Subcutaneous abdominal adipose tissue (tissue), 5 donors: ENCODE measurements around the gene HSF2.
A peak's percentile ranks its signal among the peaks of the same experiment; 100 is the strongest.
"Not testable (repeated sequence)": the region's sequence is repeated elsewhere in the genome, so short reads cannot be mapped to it uniquely, and the experiment has no call there.

Experiments
- H3K27ac ChIP-seq: one replicate; pipeline ENCODE4 v1.7.0; 2013; ENCODE audit warnings: low read depth, mild to moderate bottlenecking, inconsistent platforms, low read length, moderate library complexity
- H3K27me3 ChIP-seq, 5 donors: one replicate each; pipeline ENCODE4 v1.7.0; 2013; ENCODE audit warnings: low read length in 5 of 5, inconsistent platforms in 1 of 5; ENCODE audit not compliant: control insufficient read depth in 5 of 5, insufficient read depth in 4 of 5
- H3K36me3 ChIP-seq, 5 donors: one replicate each; pipeline ENCODE4 v1.7.0; 2013; ENCODE audit warnings: low read length in 5 of 5; ENCODE audit not compliant: control insufficient read depth in 5 of 5, insufficient read depth in 5 of 5
- H3K4me1 ChIP-seq, 5 donors: one replicate each; pipeline ENCODE4 v1.7.0; 2013; ENCODE audit warnings: low read length in 5 of 5, mild to moderate bottlenecking in 3 of 5, moderate library complexity in 1 of 5; ENCODE audit not compliant: control insufficient read depth in 5 of 5, insufficient read depth in 5 of 5
- H3K4me3 ChIP-seq, 5 donors: one replicate each; pipeline ENCODE4 v1.7.0; 2013; ENCODE audit warnings: low read length in 5 of 5, low read depth in 1 of 5
- H3K9ac ChIP-seq, 5 donors: one replicate each; pipeline ENCODE4 v1.7.0; 2013; ENCODE audit warnings: low read length in 5 of 5, mild to moderate bottlenecking in 4 of 5, moderate library complexity in 3 of 5
- H3K9me3 ChIP-seq, 5 donors: one replicate each; pipeline ENCODE4 v1.7.0; 2013; ENCODE audit warnings: low read length in 5 of 5; ENCODE audit not compliant: control insufficient read depth in 5 of 5
- donor health status: healthy.
- donor health status: healthy.
- donor health status: healthy.
- donor health status: healthy.
- donor health status: healthy.

Gene HSF2

GRCh38 chr6:122438975-122439374 lies 39.5 kb downstream of the HSF2 start:
- H3K36me3 ChIP-seq, result peaks cover 33 to 57% (median 49%) of the 10 kb centered on the region in 5 donors
- H3K9me3 ChIP-seq, result no peaks in the 10 kb centered on the region
- H3K27ac ChIP-seq, result no peak overlapping the region
- H3K27me3 ChIP-seq, result no peaks in the 10 kb centered on the region
- H3K9ac ChIP-seq, result no peak overlapping the region
- no peaks in the 10 kb centered on the region for H3K4me1 ChIP-seq
- H3K4me3 ChIP-seq, result no peak overlapping the region

DNA sequence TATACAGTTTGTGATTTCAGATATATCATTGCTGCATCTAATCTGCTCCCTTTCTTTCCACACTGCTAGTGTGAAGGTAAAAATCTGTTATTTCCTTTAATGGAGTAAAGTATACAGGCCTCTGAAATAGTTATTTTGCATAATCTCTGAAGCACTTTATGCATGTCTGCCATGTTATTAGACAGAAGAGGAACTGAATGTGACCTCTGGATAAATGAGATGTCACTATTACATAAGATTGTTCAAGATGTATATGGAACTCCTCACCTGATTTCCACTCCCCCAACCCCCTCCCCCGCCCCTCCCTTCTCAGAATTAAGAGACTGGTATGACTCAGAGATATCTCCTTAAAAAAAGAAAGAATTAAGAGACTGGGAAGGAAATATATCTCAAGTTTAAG lies 45.8 kb downstream of the HSF2 start:
- Histone ChIP-seq H3K4me3 (no peak overlapping the region), H3K9ac (no peak overlapping the region), H3K4me1 (no peaks in the 10 kb centered on the region), H3K27me3 (no peaks in the 10 kb centered on the region), H3K27ac (no peak overlapping the region), H3K9me3 (no peaks in the 10 kb centered on the region), H3K36me3 (peaks cover 44 to 70% (median 67%) of the 10 kb centered on the region in 5 donors)

GRCh38 chr6:122449069-122449468 lies 49.6 kb downstream of the HSF2 start:
- H3K27me3 ChIP-seq, result no peaks in the 10 kb centered on the region
- H3K27ac ChIP-seq, result no peak overlapping the region
- no peak overlapping the region for H3K9ac ChIP-seq
- no peaks in the 10 kb centered on the region for H3K4me1 ChIP-seq
- no peak overlapping the region for H3K4me3 ChIP-seq
- no peaks in the 10 kb centered on the region for H3K9me3 ChIP-seq
- H3K36me3 ChIP-seq, result peaks cover 72 to 86% (median 77%) of the 10 kb centered on the region in 5 donors

DNA sequence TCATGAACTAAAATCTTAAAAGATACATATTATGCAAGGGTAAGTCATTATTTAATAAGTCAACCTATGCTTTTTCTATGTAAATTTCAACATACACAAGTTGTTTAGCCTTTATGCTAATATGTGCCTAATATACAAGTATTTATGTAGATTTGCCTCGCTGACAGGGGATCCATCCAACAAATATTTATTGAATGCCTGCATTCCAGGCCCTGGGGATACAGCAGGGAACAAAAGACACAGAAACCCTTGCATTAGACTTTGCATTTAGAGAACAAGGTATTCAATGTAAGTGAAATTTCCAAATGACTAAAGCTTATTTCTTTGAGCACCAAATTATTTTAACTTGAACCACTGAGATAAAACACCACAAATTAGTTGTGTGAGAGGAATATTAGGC lies 53.1 kb downstream of the HSF2 start:
- H3K9me3 ChIP-seq, result no peaks in the 10 kb centered on the region
- peaks cover 67 to 88% (median 75%) of the 10 kb centered on the region in 5 donors for H3K36me3 ChIP-seq
- H3K27me3 ChIP-seq, result no peaks in the 10 kb centered on the region

GRCh38 chr6:122454673-122455072 lies 55.2 kb downstream of the HSF2 start:
- Histone ChIP-seq H3K27ac (no peak overlapping the region), H3K27me3 (no peaks in the 10 kb centered on the region), H3K9me3 (no peaks in the 10 kb centered on the region), H3K4me1 (peaks cover 4 to 21% (median 19%) of the 10 kb centered on the region in 5 donors), H3K36me3 (peaks cover 55 to 72% (median 67%) of the 10 kb centered on the region in 5 donors), H3K9ac (no peak overlapping the region), H3K4me3 (no peak overlapping the region)

More for the DNA sequence above, 53.1 kb downstream of the HSF2 start:
- peaks cover 0 to 9% (median 3%) of the 10 kb centered on the region in 5 donors for H3K4me1 ChIP-seq
- H3K4me3 ChIP-seq, result no peak overlapping the region
- no peak overlapping the region for H3K9ac ChIP-seq
- H3K27ac ChIP-seq, result no peak overlapping the region

DNA sequence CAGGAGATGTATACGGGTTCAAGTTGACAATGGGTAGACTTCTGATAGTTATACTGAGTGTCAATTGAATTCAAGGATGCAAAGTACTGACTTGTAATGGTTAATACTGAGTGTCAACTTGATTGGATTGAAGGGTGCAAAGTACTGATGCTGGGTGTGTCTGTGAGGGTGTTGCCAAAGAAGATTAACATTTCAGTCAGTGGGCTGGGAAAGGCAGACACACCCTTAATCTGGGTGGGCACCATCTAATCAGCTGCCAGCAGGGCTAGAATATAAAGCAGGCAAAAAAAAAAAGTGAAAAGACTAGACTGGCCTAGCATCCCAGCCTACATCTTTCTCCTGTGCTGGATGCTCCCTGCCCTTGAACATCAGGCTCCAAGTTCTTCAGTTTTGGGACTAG lies 55.7 kb downstream of the HSF2 start:
- Histone ChIP-seq H3K36me3 (peaks cover 53 to 68% (median 63%) of the 10 kb centered on the region in 5 donors), H3K4me1 (peaks cover 4 to 26% (median 22%) of the 10 kb centered on the region in 5 donors)
- H3K27me3 ChIP-seq, H3K4me3 ChIP-seq, H3K27ac ChIP-seq, H3K9me3 ChIP-seq, H3K9ac ChIP-seq: not testable (repeated sequence)

DNA sequence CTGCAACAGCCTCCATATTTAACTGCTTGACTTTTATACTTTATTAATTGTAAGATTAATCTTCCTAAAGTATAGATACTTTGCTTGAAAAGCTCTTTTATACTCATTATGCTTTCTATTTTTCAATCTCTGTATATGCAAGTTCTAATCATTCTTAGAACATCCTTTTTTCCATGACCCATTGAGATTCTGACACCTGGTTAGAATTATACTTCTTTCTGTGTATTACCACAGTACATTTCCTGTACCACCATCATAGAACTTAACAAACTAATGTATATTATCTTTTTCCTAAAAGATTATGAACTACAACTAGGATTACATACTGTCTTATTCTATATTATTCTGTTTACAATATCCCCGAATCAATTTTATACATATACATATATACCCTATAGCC lies 58.6 kb downstream of the HSF2 start:
- Histone ChIP-seq H3K27ac (no peak overlapping the region), H3K36me3 (peaks cover 27 to 40% (median 36%) of the 10 kb centered on the region in 5 donors)

DNA sequence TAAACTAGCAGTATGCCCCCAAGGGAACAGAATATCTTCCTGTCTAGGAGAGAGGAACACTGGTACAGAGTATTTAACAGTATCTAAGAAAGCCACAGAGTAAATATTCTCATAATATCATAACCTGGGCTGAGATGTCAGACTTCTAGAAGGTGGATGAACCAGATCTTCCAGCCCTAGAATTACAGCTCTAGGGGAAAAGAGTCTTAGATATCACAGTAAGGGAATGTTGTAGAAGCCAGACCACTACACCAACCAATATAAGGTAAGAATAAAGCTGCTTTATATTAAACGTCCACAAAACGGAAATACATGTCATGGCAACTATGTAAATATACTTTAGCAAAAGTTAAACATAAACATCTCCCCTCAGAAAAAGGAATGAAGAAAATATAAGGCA lies 59.8 kb downstream of the HSF2 start:
- H3K27me3 ChIP-seq, result no peaks in the 10 kb centered on the region
- no peak overlapping the region for H3K4me3 ChIP-seq
- H3K4me1 ChIP-seq, result peaks cover 4 to 48% (median 30%) of the 10 kb centered on the region in 5 donors
- H3K9ac ChIP-seq, result peak overlapping the region in 4 of 5 donors; percentile 2 to 47 (median 20)
- no peak overlapping the region for H3K27ac ChIP-seq
- no peaks in the 10 kb centered on the region for H3K9me3 ChIP-seq
- H3K36me3 ChIP-seq, result peaks cover 18 to 31% (median 29%) of the 10 kb centered on the region in 5 donors

More for the DNA sequence above, 58.6 kb downstream of the HSF2 start:
- no peak overlapping the region for H3K9ac ChIP-seq
- peaks cover 4 to 44% (median 27%) of the 10 kb centered on the region in 5 donors for H3K4me1 ChIP-seq
- H3K4me3 ChIP-seq, result no peak overlapping the region
- no peaks in the 10 kb centered on the region for H3K27me3 ChIP-seq
- H3K9me3 ChIP-seq, result no peaks in the 10 kb centered on the region

- peaks cover 4 to 50% (median 30%) of the 10 kb centered on the region in 5 donors for H3K4me1 ChIP-seq
- not testable (repeated sequence) for H3K9ac ChIP-seq, H3K9me3 ChIP-seq, H3K4me3 ChIP-seq, H3K27me3 ChIP-seq, H3K27ac ChIP-seq
- H3K36me3 ChIP-seq, result peaks cover 11 to 27% (median 22%) of the 10 kb centered on the region in 5 donors
Measured at GRCh38 chr6:122459865-122460416, 60.5 kb downstream of the HSF2 start.

- Histone ChIP-seq H3K4me3 (no peak overlapping the region), H3K4me1 (peaks cover 4 to 67% (median 35%) of the 10 kb centered on the region in 5 donors), H3K9me3 (no peaks in the 10 kb centered on the region), H3K36me3 (peaks cover 4 to 22% (median 7%) of the 10 kb centered on the region in 5 donors), H3K27ac (no peak overlapping the region), H3K9ac (no peak overlapping the region), H3K27me3 (no peaks in the 10 kb centered on the region)
Measured at GRCh38 chr6:122461885-122462284, 62.4 kb downstream of the HSF2 start.
